ENCODE results near the gene ASB4.

GRCh38 chr7:95544171-95544570, 58.4 kb downstream of the ASB4 start:
- TF ChIP-seq CTCF (IDR thresholded peaks at IDR 0.05 in 4 of 5, conservative IDR thresholded peaks at IDR 0.05 in 1 of 5) (no peak), POLR2A (IDR thresholded peaks at IDR 0.05) (no peak)
